HCEC 1CT (cell line): ENCODE results near the gene TRABD.

Experiments
- DNase-seq: peaks from one replicate; pipeline ENCODE4 v3.0.0-alpha.2; 2017

The TRABD gene

DNA sequence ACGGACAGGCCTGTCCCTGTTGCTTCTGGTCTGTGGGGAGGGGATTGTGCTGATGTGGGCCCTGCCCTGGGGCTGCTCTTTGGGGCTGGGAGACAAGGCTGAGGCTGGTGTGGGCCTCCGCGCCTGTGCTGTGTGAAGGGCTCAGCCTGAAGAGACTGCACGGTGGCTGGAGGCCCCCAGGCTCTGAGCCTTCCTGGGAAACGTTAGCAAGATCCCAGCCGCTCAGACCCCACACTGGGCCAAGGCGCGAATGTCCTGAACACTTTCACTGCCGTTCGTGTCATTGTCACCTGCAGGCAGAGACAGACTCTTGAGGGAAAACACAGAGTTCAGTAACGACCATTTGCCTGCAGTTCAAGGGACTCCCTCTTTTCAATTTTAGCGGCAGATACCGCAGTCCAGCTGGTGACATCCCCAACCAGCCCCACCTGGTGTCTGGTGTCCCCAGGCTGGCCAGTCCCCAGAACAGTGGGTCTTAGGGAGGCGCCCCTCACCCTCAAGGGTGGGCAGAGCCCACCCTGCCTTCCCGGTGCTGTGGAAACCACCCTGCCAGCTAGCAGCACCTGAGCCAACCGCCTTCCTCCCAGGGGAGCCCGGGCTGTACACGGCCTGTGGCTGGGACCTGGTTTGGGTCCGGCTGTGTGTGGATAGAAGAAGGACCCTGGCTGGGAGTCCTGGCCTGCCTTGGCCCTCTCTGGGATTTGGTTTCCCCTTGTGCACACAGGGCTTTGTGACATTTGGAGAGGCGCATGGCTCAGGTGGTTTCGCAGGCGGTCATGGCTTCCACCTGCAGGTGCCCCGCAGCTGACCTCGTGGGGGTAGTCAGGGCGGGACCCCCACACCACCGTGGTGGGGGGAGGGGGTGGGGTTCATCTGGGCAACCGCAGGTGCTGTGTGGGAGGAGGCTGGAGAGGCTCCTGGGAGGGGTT, 9.5 kb upstream of the TRABD start:
- DNase-seq: no peak

DNA sequence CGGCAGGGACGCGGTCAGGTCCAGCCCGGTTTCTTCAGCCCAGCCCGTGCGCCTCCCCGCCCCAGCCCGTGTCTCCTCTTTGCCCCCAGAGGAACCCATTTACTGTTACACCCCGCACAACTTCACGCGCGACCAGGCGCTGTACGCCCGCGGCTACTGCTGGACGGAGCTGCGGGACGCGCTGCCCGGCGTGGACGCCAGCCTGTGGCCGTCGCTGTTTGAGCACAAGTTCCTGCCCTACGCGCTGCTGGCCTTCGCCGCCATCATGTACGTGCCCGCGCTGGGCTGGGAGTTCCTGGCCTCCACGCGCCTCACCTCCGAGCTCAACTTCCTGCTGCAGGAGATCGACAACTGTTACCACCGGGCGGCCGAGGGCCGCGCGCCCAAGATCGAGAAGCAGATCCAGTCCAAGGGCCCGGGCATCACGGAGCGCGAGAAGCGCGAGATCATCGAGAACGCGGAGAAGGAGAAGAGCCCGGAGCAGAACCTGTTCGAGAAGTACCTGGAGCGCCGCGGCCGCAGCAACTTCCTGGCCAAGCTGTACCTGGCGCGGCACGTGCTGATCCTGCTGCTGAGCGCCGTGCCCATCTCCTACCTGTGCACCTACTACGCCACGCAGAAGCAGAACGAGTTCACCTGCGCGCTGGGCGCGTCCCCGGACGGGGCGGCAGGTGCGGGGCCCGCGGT, 8.7 kb upstream of the TRABD start:
- no peak for DNase-seq

DNA sequence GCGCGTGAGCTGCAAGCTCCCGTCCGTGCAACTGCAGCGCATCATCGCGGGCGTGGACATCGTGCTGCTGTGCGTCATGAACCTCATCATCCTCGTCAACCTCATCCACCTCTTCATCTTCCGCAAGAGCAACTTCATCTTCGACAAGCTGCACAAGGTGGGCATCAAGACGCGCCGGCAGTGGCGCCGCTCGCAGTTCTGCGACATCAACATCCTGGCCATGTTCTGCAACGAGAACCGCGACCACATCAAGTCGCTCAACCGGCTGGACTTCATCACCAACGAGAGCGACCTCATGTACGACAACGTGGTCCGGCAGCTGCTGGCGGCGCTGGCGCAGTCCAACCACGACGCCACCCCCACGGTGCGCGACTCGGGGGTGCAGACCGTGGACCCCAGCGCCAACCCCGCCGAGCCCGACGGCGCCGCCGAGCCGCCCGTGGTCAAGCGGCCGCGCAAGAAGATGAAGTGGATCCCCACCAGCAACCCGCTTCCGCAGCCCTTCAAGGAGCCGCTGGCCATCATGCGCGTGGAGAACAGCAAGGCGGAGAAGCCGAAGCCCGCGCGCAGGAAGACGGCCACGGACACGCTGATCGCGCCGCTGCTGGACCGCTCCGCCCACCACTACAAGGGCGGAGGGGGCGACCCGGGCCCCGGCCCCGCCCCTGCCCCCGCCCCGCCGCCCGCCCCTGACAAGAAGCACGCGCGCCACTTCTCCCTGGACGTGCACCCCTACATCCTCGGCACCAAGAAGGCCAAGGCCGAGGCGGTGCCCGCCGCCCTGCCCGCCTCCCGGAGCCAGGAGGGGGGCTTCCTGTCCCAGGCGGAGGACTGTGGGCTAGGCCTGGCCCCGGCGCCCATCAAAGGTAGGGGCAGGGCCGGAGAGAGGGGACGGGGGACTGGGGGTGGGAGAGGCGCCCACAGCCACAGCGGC, 7.9 kb upstream of the TRABD start:
- no peak for DNase-seq

DNA sequence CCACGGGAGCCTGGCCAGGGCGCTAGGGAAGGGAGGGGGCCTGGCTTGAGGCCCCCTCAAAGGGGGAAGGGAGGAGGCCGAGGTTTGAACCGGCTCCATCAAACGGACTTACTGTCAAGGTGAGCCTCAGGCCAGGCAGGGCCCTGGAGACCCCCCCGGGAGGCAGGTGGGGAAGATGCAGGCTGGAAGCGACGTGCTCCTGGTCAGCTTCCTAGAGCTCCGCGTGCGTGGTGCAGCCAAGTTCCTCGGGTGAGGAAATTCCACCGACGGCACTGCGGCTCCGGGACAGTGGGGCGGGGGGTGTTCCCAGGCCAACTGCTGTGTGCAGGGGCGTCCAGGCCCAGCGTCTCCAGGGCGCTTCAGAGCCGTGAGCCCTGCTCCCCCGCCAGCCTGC, 7.2 kb upstream of the TRABD start:
- DNase-seq: no peak

DNA sequence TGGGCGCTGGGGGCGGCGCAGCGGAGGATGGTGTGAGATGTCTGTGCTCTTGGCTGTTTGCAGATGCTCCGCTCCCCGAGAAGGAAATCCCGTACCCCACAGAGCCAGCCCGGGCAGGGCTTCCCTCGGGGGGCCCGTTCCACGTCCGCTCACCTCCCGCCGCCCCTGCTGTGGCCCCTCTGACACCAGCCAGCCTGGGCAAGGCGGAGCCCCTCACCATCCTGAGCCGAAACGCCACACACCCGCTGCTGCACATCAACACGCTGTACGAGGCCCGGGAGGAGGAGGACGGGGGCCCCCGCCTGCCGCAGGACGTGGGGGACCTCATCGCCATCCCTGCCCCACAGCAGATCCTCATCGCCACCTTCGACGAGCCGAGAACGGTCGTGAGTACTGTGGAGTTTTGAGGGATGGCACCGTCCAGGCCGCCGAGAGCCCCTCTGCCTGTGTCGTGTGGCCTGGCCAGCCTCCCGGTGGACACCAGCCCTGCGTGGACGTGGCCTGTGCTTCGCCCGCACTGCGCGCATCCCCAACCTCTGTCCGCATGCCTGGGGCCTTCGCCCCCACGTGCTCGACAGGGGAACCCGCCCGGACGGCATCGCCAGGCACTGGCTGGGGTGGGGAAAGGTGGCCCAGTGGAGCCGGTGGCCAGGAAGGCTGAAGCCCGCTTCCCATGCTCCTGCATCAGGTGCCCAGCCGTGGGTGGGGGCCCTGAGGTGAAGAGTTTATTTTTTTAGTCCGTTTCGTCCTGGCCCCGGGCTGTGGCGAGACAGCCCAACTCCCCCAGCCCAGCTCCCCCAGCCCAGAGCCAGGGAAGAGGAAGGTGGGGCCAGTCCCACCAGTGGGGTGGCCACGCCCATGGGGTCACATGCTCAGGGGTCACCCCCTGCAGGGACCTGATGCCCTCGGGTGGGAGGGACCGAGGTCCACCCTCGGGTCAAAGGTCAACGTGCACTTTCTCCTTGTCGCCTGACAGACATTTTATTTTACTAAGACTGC, 6.5 kb upstream of the TRABD start:
- no peak for DNase-seq

DNA sequence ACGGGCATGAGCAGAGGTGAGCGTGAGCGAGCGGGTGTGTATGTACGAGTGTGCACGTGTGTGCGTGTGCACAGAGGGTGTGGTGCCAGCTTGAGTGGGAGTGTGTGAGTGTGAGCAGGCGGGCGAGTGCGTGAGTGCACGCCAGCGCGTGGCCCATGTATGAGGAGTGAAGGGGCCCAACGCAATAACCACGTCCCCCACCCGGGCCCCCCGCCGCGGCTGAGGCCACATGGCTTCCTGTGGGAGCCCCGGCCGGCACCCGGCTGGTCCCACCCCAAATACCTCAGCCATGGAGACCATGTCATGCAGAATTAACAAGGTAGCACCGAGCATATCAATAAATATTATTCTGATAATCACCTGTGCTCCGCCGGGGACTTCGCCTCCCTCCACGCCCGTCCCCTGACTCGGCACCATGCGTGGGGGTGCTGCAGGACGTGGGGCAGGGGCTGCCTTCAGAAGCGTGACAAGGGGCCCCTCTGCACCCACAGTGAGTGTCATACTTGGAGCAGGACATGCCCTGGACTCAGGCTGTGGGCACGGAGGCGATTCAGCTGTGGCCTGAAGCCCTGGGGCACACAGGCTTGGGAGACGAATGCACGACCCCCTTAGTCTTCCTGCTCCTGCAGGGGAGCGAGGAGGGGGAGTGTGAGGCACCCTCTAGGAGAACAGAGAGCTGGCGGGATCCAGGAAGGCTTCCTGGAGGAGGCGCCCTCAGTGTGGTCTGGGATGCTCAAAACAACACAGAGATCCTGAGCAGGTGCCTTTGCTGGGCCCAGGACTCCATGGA, 5.6 kb upstream of the TRABD start:
- no peak for DNase-seq

DNA sequence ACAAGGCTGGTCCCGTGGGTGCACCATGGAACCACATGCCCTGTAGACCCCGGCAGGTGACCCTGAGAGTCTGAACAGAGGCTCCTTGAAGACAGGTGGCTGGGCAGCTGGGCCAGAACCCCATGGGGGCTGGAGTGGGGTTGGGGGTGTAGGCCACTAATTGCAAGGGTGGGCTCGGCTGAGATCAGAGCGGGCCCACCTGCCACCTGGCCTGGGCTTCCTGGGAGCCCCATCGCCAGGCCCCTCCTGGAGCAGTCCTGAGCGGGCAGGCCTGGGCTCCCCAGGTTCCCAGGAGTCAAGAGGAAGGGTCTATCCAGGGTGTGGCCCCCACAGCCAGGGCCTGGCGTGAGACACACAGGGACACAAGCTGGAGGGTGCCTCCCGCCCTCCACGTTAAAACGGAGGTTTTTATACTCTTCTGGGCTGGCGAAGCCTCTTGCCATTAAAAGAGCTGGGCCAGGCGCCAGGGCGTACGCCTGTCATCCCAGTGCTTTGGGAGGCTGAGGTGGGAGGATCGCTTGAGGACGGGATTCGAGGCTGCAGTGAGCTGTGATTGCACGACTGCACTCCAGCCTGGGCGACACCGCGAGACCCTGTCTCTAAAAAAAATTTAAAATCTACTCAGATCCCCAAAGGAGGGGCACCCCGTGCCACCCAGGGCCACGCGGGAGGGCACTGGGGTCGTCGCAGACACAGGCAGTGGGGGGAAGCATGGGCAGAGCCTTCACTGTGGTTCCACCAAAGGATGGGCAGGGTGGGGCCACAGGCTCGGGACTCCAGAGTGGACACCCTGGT, 4.8 kb upstream of the TRABD start:
- DNase-seq: no peak

DNA sequence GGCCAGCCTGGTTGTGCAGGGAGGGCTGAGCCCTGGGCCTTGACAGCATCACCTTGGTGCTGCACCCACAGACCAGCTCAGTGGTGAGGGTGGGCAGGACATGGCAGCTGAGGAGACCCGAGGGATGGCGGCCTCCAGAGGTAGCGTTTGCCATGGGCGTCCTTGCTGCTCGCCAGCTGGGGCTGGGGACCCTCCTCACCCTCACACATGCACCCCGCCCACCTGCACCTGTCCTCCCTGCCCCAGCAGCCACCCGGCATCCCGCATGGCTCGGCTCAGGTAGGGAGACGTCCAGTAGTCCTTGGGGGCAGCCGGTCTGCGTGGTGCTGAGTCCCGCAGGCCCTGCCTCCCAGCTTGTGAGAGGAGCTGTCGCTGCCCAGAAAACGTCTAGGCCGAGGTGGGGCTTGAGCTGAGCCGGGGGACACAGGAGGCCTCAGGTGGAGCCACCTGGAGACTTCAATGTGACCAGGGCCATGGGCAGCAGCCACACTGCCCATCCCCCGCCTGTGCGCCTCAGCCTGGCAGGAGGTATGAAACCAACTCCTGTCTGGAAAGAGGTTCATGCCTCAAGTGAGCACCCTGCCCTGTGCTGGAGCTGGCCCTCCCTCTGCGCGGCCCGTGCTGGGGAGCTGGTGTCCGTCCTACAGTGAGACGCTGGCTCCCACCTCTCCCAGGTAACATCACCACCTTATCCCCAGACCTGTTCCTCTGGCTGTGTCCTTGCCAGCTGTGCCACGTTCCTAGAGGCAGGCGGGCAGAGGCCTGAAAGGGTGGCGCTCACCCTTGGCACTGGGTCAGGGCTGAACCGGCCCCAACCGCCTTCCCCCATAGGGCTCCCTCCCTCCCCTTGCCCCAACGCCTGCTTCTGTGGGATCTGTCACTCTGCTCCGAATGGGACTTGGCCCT, 3.3 kb upstream of the TRABD start:
- DNase-seq: no peak

DNA sequence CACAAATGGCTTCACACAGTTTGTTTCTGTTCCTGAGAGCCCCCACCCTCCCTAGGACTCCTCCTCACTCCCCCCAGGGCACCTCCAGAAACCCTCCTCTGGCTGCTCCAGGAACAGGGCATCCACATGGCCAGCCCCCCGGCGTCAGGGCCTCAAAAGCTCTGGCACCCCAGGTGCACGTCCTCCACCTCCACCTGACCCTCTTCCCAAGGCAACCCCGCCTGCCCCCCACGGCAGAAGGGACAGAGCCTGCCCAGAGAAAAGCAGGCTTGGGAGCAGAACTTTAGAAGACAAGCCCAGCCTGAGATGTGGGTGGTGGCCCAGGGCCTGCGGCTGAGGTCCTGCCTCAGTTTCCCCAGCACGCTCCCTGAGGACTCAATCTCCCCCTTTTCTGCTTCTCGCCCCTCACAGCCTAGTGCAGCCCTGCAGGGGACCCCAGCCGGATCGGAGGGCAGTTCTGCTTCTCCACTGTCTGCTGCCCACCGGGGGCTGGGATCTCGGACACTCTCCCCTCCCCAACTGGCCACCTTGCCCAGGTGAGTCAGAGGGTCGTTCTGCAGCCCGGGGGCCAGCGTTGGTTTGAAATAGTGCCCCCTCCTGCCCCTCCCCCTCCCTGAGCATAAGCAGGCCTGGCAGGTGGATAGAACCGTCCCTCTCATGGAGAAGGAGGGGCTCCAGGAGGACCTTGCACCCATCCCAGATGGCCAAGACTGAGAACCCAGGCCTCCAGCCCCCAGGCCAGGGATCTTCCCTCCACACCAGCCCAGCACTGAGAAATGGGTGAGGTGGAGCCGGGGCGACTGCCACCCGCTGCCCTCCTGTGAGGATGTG, 2.4 kb upstream of the TRABD start:
- no peak for DNase-seq

DNA sequence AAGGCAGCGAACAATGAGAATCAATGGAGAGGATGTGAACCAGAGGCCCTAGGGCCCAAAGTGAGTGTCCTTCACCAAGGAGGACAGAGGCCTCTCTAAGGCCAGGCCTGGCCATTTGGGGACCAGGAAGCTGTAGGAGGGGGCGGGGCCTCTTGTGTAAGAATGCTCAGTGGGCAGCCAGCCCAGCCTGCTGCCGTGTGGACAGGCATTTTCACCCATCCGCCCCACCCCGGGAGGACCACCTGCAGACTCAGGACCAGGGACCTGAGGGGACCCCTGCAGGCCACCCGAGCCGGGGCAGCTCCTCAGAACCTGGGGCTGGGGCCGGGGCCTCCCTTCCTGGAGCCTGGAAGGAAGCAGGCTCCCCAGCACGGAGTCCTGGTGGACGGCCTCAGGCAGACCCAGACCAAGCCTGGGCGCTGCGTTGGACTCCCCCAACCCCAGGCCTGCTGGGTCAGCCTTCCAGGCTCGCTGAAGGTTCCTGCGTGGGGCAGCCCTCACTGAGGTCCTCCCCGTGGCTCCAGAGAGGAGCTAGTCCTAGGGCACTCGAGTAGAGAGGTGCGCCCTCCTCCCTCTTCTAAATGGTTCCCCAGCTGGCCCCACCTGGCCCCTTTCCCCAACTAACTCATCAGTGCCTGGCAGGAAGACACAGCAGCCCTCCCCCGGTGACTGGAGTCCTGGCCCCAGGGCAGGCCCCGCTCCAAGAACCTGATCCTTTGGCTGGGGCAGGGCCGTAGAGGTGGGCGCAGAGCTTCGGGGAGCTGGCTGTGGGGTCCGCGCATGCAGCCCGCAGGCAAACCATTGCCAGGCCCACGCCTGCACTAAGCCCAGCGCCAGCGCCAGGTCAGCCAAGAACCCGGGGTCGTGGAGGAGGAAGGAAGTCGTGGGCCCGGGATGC, 1.5 kb upstream of the TRABD start:
- peak; percentile 48 for DNase-seq

DNA sequence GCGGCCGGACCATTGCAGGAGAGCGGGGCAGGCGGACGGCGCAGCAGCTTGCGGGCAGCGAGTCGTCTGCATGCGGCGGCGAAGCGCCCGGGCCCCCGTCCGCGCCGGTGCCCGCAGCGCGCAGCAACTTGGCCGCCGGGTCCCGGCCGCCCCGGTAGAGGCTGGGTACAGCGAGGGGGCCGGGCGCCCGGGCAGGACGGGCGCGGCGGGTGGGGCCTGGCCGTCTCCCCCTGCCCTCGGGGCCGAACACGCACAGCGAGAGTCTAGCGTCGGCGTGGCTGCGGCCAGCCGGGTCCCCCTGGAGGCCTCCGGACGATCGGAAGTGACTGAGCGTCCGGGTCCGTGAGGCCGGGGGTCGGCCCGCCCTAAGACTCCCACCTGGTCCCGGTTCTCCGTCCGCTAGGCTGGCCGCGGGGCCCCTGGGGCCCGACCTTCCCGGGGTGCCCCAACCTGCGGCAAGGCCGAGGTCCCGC, 775 bp upstream of the TRABD start:
- no peak for DNase-seq

DNA sequence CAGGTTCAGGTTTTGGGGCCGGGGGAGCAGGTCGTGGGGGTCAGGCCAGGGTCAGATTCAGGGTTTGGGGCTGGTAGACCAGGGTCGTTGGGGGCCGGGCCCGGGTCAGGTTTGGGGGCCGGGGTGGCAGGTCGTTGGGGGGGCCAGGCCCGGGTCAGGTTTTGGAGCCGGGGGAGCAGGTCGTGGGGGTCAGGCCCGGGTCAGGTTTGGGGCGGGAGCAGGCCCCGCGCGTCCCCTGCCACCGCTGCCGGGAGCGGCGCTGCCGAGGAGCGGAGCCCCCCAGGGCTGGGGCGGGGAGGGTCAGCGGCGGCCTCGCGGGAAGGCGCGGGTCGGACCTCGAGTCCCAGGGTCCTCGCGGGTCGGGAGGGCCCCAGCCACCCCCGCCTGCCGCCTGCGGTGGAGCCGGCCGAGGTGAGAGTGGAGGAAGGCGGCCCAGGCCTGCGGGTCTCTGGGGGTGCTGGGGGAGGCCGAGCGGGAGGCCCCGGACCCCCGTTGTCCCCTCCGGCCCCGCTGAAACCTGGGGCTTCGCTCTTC, 535 bp downstream of the TRABD start:
- DNase-seq: no peak

DNA sequence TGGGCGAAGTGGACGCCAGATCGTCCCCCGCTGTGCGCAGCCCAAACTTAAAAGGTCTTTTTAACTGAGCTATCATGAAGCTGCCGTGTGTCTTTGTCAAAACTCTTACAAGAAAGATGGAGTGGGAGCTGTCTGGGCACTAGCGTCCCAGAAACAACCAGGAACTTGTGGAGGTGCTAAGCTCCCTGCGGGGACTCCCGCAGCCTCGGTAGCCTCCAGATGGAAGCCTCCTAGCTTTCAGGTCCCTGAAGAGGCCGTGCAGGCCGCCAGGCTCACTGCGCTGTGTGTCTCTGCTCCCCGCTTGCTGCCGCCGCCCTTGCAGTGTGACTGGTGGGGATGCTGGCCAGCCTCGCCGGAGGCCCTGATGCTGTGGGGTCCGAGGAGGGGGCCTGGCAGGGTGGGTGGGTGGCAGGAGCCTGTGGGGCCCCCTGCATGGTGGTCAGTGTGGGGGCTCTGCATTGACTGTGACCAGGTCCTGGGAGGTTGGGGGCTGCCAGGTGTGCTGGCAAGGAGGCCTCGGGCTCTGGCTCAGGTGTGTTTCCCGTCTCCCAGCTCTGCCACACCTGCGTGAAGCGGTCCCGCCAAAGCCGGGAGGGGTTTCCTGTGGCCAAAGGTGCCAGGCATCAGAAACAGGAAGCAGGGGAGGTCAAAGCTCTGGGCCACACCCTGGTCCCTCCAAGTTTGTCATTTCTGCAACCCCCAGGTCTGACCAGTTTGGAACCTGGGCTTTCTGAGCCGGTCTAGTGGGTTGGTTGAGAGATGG, 1.2 kb downstream of the TRABD start:
- DNase-seq: peak; percentile 7

DNA sequence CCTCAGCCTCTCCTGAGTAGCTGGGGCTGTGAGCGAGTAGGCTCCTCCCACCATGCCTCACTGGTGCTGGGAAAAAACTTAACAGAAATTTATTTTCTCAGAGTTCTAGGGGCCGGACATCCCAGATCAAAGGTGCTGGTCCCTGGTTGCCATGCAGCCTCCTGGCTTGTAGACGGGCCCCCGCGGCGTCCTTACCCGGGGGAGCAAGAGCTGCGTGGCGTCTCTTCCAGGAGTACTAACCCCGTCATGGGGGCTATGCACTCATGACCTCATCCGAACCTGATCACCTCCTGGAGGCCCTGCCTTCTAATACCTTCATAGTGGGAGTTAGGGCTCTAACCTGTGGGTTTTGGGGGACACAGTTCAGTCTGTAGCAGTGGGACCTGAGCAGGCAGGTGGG, 2.6 kb downstream of the TRABD start:
- DNase-seq: no peak

DNA sequence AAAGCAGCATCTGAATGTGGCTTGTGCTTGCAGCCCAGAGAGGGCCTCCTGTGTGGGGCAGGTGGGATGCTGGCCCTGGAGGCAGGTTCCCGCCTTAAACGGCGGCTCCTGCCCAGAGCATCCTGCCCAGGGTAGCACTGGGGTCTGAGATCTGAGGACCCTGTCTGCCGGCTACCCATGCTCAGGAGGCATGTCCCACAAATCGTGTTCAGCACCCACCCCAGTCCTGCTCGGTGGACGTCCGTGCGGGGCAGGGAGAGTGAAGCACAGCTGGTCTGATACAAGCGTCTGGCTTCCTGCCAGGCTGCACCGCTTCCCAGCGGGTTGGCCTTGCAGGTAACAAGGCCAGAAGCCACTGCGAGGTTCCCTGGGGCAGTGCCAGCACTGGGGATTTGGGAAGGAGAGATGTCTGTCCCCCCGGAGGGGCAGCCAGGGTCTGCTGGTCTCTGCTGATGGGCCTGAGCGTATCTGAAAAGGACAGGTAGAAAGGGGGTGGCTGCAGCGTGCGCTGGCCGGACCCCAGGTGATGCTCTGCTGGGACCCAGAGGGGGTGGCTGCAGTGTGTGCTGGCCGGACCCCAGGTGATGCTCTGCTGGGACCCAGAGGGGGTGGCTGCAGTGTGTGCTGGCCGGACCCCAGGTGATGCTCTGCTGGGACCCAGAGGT, 3.6 kb downstream of the TRABD start:
- no peak for DNase-seq
